MV-4-11 (cell line): ENCODE data around the gene SCN4B.
A peak's percentile ranks its signal among the peaks of the same experiment; 100 is the strongest.

Experiments
- DNase-seq: peaks from one replicate; lab custom pipeline; 2025; lab: John Stamatoyannopoulos, UW

Gene SCN4B

DNA sequence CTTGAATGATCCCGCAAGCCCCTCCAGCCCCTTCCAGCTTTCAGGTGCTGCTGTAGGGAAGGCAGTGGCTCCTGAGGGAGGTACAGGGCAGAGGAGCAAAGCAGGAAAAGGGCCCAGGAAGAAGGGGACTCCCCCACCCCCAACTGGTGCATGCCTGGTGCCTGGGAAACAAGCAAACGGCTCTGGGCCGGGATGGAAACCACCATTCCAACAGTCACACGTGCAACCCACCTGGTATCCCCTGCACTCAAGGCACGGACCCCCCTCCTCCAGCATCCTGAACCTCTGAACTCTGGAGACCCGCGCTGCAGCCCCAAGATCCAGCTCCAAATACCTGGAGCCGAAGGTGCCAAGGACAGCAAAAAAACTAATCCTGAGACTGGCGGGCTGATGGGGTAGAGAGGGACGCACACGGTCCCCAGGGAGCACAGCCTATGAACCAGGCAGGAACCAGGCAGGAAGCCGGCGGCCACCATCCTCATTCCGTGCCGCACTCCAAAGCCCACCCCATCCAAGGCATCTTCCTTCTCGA, 537 bp downstream of the SCN4B start:
- no peak for DNase-seq

GRCh38 chr11:118151431-118151830, 1.2 kb downstream of the SCN4B start:
- peak; percentile 10 for DNase-seq

- no peak for DNase-seq
Measured at GRCh38 chr11:118149493-118149892, 3.1 kb downstream of the SCN4B start.

DNA sequence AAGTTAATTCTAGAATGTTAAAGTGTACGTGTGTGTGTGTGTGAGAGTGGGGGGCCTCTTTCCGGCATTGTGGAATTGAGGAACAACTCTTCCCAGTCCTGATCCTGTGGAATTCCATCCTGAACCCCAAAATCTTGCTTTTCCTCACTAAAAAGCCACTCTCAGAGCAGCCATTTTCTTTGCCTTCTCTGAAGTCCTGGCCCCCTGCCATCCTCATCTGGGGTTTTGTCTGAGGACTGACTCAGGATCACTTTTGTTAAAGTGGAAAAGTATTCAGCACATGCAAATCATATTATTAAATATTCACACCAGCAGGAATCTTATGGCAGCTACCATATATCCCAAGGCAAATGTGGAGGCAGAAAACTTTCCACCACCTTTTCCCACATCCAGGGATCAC, 3.8 kb downstream of the SCN4B start:
- DNase-seq, result no peak

DNA sequence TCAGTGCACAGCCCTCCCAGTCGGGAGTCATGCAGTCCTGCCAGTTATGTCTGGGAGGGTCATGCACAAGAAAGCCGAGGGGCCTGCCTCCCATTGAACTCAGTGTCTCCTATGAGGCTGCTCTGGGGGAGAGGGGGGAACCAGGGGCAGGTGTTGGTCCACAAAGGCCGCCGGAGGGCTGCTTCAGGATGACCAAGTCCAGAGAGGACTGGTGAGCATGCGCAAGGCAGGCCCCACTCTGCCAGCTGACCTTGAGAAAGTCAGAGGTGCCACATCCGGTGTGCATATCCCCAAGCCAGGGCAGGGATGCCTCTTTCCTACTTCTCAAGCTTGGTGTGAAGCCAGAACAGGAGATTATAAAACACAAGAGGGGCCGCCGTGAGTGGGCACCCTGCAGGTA, 4.4 kb downstream of the SCN4B start:
- no peak for DNase-seq

DNA sequence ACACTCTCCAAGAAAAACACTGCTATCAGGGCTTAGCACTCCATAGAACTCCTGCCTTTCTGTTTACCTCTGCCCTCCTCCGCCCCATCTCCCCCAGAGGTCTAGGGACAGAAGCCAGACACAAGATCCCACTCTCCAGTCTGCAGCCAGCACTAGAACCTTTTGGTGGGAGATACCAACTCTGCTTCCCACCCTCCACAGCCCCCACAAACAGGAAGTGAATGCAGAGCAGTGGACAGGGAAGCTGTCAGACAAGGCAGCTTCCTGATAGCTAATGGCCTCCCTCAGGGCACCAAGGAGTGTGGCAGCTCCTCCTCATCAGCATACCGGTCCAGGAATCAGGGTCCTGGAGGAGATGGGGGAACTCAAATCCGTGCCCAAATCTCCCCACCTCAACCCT, 5.1 kb downstream of the SCN4B start:
- DNase-seq, result peak; percentile 6

- no peak for DNase-seq
Measured at GRCh38 chr11:118146554-118146953, 6.1 kb downstream of the SCN4B start.

DNA sequence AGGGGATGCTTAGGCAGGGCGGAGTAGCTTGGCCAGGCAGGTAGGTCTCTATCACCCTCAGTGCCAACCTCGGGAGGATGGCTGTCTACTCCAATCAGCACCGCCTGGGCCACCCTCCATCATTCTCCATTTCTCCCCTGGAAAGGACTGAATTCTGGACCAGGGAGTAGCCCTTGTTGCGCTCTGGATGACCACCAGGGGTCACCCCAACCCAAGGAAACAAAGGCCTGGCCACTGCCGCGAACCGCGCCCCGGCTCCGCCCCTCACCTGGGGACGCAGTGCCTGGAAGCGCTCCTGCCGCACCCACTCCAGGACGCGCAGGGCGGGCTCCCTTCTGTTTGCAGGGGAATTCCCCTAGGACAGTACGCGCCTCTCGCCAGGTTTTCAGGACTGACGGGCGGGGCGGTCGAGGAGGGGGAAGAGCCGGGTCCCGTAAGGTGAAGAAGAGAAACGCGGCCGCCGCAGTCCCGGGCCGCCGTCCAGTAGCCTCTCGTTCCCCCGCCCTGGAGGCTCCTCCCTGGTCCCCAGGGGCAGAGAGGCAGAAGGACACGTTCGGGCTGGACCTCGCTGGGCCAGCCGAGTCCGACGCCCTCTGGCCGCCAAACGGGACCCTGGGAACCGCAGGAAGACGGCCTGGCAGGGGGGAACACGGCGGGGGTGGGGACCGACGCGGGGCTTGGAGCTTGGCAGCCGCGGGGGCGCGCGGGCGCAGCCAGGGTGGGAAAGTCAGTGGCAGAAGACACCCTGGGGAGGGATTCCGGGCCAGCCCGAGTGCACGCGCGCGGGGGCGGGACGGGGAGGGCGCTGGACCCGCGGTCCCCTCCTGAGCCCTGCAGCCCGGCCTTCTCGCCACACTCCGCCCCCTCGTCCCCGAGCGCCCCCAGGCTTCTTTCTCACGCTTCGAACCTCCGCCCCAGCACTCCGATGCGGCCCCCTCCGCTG, 7.1 kb downstream of the SCN4B start:
- DNase-seq, result peak; percentile 45

GRCh38 chr11:118144301-118145268, 8.0 kb downstream of the SCN4B start:
- DNase-seq, result no peak

- no peak for DNase-seq
Measured at GRCh38 chr11:118143661-118144185, 8.9 kb downstream of the SCN4B start.

GRCh38 chr11:118142809-118143208, 9.8 kb downstream of the SCN4B start:
- DNase-seq, result peak; percentile 78

DNA sequence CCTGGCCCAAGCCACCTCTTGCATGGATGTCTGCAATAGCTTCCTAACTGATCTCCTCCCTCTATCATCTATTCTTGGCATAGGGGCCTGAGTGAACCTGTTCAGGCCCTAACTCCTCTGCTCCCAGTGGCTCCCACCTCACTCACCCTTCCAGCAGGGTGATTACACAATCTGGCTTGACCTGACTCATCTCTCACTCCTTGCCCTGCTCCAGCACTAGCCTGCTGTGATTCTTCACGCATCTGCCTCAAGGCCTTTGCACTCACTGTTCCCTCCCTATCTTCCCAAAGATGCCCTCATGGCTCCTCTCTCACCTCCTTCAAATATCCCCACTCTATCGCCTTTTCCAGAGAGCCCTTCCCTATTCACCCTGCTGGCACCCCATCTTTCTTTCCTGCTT, 10.5 kb downstream of the SCN4B start:
- no peak for DNase-seq

DNA sequence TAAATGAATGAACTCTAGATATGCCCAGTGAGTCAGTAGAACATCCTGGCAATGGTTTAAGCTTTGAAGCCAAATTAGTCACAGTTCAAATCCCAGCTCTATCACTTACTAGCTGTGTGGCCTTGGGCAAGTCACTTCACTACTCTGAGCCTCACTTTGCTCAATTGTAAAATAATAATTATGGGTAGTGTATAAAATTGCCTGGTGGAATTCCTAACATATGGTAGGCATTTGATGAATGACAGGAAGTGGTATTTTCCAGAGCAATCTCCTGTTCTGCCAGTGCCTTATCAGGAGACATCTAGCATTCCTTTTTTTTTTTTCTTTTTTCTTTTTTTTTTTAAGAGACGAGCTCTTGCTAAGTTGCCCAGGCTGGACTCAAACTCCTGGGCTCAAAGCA, 13.0 kb downstream of the SCN4B start:
- DNase-seq, result no peak

DNA sequence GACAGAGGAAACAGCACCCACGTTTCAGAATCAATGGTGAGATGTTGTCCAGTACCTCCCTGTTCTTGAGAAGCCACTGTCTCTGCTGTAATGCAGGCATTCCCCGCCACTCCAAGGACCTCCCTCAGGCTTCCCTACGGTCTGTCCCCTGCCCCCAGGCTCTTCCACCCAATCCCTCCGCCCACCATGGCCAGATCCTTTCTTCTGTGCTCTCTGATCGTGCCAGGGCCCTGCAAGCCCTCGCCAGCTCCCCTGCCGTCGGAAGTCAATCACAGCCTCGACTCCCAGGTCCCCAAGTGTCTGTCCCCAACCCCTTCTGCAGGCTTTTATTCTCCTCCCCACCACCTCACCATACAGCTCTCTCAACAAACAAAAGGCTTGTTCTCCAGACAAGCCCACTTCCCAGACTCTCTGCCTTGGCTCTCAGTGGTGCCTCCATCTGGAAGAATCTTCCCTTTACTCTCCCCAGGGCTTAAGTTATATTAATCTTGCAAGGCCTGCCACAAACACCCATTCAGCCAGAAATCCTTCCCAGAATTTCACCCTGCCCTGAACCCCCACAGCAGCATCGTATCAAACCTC, 13.7 kb downstream of the SCN4B start:
- DNase-seq, result no peak

DNA sequence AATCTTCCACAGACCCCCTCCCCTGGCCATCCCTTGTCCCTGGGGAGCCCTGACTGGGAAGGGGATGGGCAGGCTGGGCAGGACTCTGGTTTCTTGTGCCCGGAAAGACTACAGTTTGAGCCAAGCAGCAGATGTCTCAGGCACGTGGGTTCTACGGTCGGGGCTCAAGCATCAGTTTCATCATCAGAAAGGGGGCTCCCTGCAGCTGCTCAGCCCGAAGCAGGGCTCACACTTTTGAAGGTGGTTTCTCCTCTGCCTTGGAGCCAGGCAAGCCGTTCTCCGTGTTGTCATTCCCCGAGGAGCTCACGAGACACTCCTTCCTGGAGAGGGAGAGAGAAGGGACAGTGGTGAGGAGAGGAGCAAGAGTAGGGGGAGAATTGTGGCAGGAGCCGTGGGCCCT, 15.8 kb downstream of the SCN4B start:
- DNase-seq, result no peak

DNA sequence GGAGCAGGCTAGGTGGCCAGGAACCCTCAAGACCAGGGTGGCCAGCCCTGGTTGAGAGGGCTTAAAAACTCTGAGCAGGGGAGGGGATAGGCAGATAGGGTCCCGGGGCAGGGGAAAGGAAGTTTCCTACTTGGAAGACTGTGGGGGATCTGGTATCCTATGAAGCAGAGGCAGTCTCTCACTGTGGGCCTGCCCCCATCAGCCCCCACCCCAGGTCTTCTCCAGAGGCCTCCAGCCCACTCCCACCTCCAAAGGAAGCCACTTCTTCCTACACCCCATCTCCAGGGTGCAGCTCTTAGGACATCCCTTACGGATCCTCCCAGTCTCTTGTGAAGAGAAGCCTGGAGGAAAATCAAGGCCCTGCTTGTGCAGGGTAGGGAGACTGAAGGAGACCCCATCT, 16.3 kb downstream of the SCN4B start:
- DNase-seq, result no peak

GRCh38 chr11:118135796-118136165, 16.8 kb downstream of the SCN4B start:
- no peak for DNase-seq

- no peak for DNase-seq
Measured at GRCh38 chr11:118135051-118135795, 17.4 kb downstream of the SCN4B start.

GRCh38 chr11:118133816-118134215, 18.8 kb downstream of the SCN4B start:
- DNase-seq, result no peak

- DNase-seq, result no peak
Measured at GRCh38 chr11:118132385-118133151, 20.1 kb downstream of the SCN4B start.
